CD4-positive, alpha-beta T cell treated with Interleukin-4 for 4 hours (primary cell): ENCODE data around the gene GALNT7.

Source experiments
- DNase-seq: peaks from one replicate; pipeline ENCODE4 v3.0.0-alpha.2; 2020

The GALNT7 gene

DNA sequence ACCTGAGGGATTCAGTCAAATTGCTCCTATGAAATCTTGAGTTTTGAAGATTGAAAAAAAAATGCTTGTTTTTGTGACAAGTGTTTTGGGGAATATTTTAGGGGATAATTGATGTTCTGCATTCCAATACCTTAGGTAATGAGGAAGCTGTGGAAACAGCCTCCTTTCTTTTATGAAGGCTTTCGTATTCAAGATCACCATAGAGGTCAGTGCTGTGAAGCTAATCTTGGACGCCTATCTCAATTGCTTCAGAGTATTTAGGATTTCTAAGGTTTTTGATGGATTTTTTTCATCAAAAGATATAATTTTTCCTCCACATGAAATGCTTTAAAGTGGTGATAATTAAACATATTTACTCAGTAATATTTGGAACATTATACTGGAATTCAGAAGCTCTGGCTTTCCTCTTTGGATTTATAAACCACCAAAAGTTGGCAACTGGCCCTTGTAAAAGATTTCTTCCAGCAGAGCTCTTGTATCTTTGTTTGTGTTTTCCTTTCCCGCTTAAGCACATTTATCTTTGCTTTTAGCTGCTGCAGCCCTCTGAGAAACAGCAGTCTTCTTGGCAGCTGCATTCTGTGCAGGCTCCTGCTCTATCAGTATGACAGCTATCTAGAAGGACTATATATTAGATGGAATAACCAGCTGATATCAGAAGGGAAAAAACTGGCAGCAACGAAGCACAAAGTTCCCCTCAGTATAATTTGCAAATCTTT is 101.9 kb downstream of the GALNT7 start:
- no peak for DNase-seq

DNA sequence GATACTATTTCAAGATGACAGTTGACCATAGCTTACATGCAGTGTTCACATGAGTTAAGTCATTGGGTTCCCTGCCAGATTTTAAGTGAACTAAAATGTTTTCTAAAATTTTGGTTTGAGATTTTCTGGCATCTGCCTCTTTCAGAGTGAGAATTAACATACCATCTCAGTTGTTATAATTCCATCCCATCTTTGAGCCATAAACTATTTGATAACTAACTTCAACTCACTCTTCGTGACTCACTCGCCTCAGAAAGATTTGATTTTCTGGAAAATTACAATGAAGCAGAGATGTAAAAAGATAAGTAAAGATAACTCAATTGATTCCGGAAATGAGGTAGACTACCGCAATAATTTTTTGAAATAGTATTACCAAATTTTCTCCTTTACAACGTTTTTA is 103.7 kb downstream of the GALNT7 start:
- DNase-seq, result no peak

DNA sequence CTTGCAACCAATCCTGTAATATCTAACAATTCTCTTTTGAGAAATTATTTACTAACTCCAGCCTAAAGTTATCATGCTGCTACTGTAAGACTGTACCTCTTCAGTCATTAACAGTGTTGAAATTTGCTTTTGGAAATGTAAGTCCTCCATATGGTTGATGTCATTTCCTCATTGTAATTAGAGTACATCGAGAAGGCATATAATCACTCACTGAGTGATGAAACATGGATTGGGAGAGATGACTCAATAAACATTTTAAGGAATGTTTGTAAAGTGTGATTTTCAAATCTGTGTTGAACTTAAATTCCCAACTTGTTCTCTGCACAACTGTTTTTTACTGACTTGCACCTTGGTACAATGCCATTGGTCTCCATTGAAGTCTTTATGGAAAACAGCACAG is 104.4 kb downstream of the GALNT7 start:
- no peak for DNase-seq

DNA sequence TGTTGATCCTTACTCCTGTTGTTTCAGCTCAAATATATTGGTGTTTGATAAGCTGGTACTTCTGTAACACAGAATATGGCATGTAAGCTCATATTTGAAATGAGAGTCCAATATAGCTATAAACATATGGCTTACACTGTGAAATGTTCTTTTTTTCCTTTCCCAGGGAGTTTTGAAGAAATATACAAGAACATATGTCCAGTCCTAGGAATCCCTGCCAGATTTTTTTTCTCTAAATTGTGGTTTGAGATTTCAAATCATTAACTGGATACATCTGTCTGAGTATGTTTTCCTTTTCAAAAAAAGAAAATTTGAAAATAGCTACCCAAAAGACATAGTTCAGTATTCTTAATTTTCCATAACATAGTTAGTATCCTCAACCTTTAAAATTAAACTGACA is 105.3 kb downstream of the GALNT7 start:
- DNase-seq, result no peak

DNA sequence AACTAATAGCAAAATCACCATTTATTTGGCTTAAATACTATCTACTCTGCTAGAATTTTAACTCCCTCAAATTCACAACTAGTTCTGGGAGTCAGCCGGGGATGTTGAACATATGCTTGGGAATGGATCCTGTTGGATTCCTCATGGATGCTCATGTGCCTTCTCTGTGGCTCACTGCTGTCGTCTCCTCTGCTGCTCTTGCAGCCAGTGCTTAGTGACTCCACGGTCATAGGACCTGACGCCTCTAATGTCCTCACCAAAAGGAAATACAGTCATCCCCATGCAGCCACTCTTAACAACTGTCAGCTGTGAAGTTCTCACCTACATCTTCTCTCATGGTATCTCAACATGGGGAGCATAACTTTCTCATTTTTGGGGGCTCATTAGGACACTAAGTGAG is 106.1 kb downstream of the GALNT7 start:
- no peak for DNase-seq

DNA sequence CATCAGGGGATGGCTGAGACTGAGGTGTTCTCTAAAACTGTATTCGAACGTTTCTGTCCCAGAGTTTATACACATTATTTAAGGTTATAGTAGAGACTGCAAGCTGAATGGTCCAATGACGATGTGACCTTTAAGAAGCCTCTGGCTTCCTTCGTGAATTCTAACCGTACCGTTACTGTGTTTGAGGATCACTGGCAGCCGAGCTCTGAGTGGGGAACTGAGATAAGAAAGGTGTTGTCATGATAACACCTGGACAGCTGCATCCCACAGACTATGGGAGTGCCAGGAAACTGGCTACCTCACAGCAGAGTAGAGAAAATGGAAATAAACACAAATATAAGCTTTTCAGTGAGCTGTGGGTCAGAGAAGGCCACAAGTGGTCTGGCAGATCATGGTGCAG is 106.5 kb downstream of the GALNT7 start:
- DNase-seq, result no peak

DNA sequence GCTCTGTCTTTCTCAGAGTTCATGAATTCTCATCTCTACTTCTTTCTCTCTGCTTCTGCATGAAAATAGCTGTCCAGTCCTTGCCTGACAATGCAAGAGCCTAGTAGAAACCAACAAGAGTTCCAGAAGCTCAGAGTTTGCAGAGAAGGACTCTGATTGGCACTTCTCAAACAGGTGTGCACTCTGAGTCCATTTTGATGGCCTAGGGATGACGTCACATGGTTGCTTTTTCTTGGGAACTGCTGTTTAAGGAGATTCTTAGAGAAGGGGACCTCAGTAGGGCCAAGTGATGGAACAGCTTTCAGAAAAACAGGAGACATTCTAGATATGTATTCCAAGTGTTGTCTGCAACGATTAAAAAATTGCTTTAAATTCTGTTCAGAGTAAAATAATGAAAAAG is 108.7 kb downstream of the GALNT7 start:
- DNase-seq, result no peak

DNA sequence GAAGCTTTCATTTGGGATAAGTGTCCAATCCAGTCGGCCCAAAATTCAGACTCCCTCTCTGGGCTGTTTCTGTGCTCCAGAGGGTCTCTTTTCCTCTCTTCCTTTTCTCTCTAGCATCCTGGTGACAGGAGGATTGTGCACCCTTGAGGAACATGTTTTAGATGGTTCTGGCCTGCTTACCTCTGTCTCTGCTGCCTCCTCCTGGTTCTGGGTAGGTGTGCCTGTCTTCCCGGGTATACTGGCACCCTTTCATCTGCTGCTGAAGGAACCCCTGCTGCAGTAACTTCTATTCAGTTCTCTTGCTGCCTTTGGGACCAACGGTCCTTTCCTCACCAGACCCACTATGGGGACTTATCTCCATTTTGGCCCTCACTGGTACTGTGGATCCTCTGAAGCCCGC is 112.4 kb downstream of the GALNT7 start:
- no peak for DNase-seq

DNA sequence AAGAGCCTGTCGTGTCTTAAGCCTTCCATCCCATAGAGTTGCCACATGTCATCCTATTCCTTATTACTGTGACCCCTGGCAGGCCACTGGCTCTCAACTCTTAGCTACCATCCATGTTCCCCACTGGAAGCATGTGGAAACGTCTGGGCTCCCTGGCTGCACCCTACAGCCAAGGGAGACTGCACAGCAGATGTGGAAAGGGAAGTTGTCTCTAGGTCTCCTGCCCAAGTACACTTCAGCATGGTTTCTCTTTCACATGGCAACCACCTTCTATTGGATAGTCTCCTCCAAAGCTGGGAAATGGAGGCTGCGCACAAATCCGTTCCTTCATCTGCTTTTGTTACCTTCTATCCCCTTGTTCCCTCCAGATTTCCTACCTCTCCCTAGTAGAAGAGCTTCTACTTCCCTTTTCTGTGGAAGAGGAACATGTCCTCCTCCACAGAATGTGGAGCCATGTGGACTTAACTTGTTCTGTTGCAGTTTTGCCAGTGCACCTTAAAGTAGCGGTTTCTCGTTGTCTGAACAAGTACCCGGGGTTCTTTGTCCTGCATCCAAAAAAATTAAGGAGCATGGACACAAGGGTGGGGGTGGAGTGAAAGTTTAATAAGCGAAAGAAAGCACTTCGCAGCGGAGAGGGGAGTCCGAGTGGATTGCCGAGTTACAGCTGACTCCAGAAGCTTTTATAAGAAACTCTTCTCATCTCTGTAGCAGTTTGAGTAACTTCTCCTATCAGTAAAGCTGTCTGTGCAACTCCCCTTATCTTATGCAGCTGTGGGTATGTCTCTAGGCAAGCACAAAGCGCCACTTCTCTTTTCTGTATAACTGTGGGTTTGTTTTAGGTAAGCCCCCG is 113.0 kb downstream of the GALNT7 start:
- no peak for DNase-seq

DNA sequence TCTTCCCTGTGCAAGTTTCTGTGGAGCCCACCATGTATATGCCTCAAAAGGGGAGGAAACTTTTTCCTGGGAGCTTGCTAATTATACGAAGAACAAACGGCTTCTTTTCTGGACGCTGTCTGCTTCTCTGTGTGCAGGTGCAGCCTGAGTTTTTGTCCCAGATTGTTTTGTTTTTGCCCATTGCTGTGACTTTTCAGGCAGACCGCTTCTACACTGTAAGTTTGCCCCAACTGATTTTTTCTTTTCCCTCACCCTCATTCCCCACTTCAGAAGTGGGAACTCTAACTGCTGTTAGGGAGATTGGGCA is 113.6 kb downstream of the GALNT7 start:
- no peak for DNase-seq

DNA sequence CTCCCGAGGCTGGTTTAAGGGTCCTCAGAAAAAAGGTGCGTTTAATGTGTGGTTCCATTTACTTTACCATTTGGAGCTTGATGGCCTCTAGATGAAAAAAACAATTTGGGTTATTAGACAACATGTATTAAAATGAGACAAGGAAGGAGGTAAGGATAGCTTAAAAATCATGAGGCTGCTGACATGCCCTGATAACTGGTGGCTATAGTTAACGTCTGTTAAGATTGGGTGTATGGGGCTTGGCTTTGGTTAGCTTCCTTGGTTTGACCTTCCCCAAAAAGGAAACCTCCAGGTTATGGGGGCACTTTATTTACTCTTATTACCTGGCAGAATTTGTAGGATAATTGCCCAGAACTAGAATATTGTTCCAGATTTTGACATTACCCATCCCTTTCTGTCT is 114.0 kb downstream of the GALNT7 start:
- DNase-seq, result no peak

DNA sequence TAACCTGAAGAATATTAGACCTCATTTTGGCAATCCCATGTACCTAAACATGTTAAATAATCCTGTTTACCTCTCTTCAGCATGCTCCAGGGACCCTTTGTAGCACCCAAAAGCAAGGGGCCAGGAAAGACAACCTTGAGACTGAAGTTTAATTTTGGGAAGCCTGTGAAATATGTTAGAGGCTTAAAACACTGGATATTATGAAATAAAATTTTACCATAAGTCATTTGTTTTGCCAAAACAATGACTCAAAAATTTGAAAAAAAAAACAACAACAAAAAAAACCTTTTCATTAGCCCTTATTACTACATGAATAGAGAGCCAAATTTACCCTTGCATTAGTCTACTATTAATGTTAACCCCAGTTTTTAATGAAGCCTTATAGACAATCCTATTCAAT is 115.9 kb downstream of the GALNT7 start:
- no peak for DNase-seq

DNA sequence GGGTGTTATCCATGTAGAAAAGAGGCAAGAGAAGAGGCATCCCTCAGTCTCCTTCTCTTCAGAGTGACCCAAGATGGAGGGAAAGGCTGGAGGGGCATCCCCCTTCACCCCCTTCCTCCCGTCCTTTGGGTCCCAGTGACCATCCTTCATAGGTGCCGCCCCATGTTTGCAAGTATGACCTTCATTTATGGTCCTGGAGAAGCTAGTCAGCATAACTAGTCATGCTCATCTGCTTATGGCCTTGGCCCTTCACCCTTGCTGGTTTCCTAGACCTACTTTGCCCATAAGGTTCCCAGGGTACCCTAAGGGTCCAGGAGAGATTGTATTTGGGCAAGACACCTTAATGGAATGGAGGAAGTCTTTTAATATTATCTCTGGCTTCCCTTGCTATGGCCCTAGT is 118.9 kb downstream of the GALNT7 start:
- no peak for DNase-seq

DNA sequence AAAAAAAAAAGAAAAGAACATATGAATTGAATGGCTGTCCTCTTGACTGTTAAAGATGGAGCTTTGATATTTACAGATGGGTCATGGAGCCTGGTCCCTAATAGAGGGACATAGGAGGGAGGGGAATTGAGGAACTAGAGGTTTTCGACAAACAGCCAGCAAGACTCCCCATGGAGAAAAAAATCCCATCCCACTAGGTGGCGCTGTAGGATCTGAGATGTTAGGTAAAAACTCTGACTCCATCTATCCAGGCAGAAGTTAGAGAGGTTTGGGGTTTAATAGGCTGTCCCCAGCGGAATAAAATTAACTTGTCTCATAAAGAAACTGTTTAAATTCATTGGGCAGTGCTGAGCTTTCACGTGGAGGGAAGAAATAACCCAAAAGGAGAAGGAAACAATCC is 119.7 kb downstream of the GALNT7 start:
- DNase-seq, result peak; percentile 61

DNA sequence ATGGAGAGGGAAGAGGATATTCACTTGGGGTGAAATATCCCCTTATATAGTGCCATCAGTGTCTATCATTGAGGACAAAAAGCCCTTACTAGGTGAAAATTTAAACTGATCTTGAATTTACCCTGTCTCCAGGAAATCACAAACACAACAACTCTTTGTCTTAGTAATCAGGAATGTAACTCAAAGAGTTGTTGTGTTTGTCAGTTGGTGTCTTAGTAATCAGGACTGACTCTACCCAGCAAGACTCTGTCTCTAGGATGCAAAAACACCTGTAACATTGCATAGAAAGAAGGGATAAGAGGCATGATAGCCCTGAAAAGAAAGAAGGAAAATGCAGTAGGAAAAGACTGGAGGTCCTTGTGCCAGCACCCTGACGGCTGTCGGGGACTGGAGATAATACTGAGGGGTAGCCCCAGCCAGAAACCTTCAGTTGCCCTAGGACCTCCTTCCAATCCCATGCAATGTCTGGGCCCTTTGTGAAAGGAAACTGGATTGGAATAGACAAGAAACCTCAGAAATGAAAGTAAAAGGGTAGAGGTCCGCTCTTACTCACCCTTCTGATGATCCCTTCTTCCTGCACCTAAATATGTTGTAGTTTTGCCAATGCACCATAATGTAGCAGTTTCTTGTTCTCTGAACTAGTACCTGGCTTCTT is 120.2 kb downstream of the GALNT7 start:
- DNase-seq, result no peak

DNA sequence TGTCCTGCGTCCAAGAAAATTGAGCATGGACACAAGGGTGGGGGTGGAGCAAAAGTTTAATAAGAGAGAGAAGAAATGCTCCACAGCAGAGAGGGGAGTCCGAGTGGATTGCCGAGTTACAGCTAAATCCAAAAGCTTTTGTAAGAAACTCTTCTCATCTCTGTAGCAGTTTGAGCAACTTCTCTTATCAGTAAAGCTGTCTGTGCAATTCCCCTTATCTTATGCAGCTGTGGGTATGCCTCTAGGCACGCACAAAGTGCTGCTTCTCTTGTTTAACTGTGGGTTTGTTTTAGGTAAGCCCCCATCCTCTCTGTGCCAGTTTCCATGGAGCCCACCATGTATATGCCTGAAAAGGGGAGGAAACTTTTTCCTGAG is 120.7 kb downstream of the GALNT7 start:
- no peak for DNase-seq

DNA sequence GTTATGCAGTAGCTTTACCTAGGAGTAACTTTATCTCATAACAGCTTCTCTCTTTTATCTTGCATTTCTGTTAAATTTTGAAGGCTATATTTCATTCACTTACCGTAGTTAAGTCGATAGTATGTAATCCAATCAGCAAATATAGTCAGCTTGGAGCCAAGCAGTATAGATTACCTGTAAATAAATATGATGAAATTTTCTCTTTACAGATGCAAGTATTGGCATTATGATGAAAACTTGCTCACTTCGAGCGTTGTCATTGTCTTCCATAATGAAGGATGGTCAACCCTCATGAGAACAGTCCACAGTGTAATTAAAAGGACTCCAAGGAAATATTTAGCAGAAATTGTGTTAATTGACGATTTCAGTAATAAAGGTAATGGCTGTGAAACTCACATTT is 123.3 kb downstream of the GALNT7 start:
- no peak for DNase-seq

DNA sequence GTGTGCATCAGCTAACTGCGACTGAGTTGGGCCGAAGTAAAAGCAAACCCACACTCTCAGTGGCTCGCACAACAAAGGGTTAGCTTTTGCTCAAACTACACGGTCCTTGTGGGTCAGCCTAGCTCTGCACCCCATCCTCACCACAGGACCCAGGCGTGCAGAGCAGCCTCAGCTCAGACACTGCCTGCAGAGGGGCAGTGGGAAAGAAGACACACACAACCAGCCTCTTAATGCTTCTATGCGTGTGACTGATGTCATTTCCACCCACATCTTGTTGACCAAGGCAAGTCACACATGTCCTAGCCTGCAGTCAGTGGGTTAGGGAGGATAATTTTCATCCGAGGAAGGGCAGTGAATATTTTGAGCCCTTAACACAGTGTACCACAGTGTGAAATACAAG is 125.1 kb downstream of the GALNT7 start:
- DNase-seq, result no peak

DNA sequence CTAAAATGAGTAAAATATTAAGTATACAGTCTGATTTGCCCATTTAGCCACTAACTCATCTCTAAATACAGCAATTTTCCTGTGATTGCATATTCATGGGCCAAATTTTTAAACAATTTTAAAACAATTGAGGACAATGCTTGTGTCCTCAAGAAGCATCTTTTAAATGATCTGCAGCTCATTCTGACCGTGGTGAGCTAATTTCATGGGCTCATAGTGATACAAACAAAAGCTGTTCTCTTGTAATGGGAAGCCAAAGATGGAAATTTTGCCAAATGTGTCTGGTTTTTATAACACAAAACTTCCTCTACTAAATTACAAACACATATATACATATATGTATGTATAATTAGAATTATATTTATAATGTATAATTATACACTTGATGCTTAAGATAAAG is 125.8 kb downstream of the GALNT7 start:
- DNase-seq, result no peak

DNA sequence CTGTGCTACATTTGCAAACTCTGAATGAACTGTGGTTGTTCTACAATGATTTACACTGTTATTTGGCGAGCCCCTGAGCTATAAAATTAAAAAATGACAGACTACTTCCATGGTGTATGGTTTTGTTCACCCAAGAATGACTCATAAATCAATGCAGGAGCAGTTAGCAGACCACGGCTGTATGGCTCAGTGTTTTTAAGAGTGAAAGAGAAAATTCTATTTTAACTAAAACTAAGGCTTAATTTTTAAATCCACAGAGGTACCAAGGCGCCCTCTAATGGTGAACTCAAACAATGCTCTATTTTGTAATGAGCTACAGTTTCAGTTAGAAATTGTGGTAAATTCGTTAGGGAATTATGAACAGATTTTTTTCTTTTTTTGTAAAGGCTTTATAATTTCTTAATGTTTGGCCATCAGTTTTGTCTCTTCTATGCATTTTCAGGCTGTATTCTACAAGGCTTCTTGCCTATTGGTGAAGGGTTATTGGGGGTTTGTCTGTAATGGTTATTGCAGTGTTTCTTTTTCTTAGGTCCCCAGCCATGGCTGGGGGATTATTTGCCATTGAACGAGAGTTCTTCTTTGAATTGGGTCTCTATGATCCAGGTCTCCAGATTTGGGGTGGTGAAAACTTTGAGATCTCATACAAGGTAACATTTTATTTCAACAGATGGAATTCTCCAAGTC is 133.0 kb downstream of the GALNT7 start:
- DNase-seq, result peak; percentile 41

DNA sequence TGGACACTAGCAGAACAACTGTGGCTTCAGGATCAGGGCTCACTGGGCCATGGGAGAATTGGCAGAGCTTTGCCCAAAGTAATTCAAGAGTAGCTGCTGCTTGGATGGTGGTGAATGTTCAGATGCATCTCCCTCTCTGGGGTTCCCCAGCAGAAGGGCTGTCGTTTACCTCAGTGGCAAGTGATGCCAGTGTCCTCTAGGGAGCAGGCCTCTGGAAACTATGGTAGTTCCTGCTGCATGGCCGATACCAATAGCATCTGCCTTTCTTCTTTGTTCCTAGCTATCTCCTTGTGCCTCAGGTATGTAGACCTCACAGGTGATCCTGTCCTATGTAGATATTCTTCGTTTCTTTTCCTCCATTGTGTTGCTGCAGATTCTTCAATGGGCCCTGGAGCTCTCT is 139.2 kb downstream of the GALNT7 start:
- DNase-seq, result no peak

DNA sequence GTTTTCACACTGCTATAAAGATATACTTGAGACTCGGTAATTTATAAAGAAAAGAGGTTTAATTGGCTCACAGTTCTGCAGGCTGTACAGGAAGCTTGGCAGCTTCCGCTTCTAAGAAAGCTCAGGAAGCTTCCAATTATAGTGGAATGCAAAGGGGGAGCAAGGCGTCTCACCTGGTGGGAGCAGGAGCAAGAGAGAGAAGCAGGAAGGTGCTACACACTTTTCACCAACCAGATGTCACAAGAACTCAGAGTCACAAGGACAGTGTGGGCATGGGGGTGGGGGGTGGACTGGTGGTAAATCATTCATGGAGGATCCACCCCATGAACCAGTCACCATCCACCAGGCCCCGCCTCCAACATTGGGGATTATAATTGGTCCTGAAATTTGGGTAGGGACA is 142.8 kb downstream of the GALNT7 start:
- DNase-seq, result no peak

DNA sequence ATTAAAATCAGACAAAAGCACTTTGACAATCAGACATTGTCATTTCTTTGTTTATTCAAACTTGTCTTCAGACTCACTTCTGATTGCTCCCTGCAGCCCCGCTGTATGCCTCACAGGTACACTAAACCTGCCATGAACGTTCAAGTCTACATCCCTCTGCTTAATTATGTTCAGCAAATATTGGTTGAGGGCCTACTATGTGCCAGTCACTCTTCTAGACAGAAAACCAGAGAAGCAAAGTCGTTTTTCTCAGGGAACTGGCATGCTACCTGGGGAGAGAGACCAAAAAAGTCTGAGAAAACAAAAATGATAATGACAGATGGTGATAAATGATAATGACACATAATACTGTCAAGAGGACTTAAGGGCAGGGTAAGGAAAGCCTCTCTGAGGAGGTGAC is 146.1 kb downstream of the GALNT7 start:
- no peak for DNase-seq

DNA sequence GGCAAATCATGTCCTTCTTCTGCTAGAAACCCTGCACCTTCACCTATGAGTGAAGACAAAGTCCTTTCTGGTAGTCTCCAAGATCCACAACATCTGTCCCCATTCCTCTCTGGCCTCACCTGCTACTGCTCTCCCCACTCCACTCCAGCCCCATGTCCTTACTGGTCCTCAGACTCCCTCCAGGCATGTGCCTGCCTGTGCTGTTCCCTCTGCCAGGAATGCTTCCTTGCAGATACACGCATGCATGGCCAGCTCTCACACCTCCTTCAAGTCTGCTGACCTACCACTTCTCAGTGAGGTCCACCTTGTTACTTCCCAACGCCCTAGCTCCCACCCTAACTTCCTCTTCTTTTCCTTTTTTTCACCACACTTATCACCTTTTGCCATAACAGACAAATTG is 147.4 kb downstream of the GALNT7 start:
- no peak for DNase-seq
